SIG-M5 (cell line): ENCODE results near the gene NRTN.
"Not testable (repeated sequence)": the region's sequence is repeated elsewhere in the genome, so short reads cannot be mapped to it uniquely, and the experiment has no call there.

Experiments
- DNase-seq: peaks from one replicate; lab custom pipeline; 2025; lab: John Stamatoyannopoulos, UW

The NRTN gene

GRCh38 chr19:5804516-5805461 lies at the start of gene NRTN:
Gene NRTN, plus strand, starts transcription at chr19:5805067. Its CDS starts 19,099 bp downstream, at chr19:5824166.
- no peak for DNase-seq

- DNase-seq, result no peak
These were observed 42.2 kb upstream of the NRTN start for GRCh38 chr19:5762608-5763217.

GRCh38 chr19:5765220-5765619 lies 39.6 kb upstream of the NRTN start:
- DNase-seq, result no peak

GRCh38 chr19:5767949-5768348 lies 36.9 kb upstream of the NRTN start:
- no peak for DNase-seq

- no peak for DNase-seq
These were observed 32.5 kb upstream of the NRTN start for GRCh38 chr19:5772416-5772815.

GRCh38 chr19:5773276-5773675 lies 31.6 kb upstream of the NRTN start:
- no peak for DNase-seq

GRCh38 chr19:5774921-5775320 lies 29.9 kb upstream of the NRTN start:
- no peak for DNase-seq

GRCh38 chr19:5775668-5776309 lies 29.1 kb upstream of the NRTN start:
- no peak for DNase-seq

- DNase-seq, result no peak
These were observed 26.5 kb upstream of the NRTN start for GRCh38 chr19:5778402-5778801.

GRCh38 chr19:5780916-5781315 lies 24.0 kb upstream of the NRTN start:
- DNase-seq, result not testable (repeated sequence)

- DNase-seq, result no peak
These were observed 22.5 kb upstream of the NRTN start for GRCh38 chr19:5782322-5782721.

- DNase-seq, result no peak
These were observed 21.6 kb upstream of the NRTN start for GRCh38 chr19:5782945-5783919.

- no peak for DNase-seq
These were observed 20.2 kb upstream of the NRTN start, which contains the start of gene PRR22 for GRCh38 chr19:5784581-5785147. Gene PRR22, minus strand, starts transcription at chr19:5784746. Its CDS starts 86 bp downstream, at chr19:5784660.

- no peak for DNase-seq
These were observed 19.4 kb upstream of the NRTN start for GRCh38 chr19:5785423-5785822.

- no peak for DNase-seq
These were observed 18.1 kb upstream of the NRTN start for GRCh38 chr19:5786593-5787408.

- no peak for DNase-seq
These were observed 17.3 kb upstream of the NRTN start for GRCh38 chr19:5787409-5788182.

GRCh38 chr19:5788422-5788821 lies 16.4 kb upstream of the NRTN start:
- no peak for DNase-seq

GRCh38 chr19:5789351-5789761 lies 15.5 kb upstream of the NRTN start:
- DNase-seq, result no peak

GRCh38 chr19:5789886-5790558 lies 14.8 kb upstream of the NRTN start:
- no peak for DNase-seq
